Tibial nerve (tissue), 3 donors: ENCODE data around the gene EPHB4.

Experiments used
- POLR2A ChIP-seq, 2 donors: fragments of 450-650 bp; IDR thresholded peaks; one replicate each; pipeline ENCODE4 v1.6.1; 2017; ENCODE audit warnings: antibody characterized with exemption in 2 of 2, mild to moderate bottlenecking in 2 of 2, moderate library complexity in 2 of 2
- TF ChIP-seq, protein P1 (sequence below), 5 experiments: fragments of 200-600 bp in 3 of 5; fragments of 450-650 bp in 2 of 5; sonication (generic) in 3 of 5; IDR thresholded peaks; one replicate each; pipeline ENCODE4 v1.5.1; 2016 to 2019; ENCODE audit warnings: antibody characterized with exemption in 5 of 5, mild to moderate bottlenecking in 3 of 5, moderate library complexity in 2 of 5

DNA sequence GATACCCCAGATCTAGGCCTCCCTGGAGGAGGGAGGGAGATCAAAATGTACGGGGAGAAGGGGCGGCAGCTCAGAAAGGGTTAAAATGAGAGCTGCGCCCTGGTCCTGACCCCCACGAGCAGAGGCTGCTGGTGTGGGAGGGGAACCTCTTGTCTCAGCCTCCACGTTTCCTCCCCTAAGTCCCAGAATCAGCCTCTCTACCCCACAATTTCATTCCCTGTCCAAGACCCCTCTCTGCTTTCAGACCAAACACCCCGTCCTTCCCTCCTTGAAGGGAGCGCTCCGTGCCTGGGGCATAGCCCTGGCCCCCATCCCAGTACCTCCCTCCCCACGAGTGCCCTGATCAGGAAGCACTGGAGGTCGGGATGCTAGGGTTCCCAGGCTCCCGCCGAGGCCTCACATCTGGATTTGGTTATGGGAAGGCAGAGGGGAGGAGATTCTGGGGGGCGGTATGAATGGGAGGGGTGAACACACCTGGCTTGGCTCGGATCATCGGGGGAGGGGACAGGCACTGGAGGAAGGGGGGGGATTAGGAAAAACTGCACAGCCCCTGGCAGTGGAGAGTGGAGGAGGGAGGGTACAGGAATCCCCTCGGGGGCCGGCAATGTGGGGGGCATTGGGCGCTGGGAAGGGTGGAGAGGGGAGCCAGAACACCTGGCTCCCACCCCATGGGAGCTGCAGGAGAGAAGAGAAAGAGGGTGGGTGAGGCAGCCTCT is 2.7 kb downstream of the EPHB4 start:
- TF ChIP-seq, protein P1, sequence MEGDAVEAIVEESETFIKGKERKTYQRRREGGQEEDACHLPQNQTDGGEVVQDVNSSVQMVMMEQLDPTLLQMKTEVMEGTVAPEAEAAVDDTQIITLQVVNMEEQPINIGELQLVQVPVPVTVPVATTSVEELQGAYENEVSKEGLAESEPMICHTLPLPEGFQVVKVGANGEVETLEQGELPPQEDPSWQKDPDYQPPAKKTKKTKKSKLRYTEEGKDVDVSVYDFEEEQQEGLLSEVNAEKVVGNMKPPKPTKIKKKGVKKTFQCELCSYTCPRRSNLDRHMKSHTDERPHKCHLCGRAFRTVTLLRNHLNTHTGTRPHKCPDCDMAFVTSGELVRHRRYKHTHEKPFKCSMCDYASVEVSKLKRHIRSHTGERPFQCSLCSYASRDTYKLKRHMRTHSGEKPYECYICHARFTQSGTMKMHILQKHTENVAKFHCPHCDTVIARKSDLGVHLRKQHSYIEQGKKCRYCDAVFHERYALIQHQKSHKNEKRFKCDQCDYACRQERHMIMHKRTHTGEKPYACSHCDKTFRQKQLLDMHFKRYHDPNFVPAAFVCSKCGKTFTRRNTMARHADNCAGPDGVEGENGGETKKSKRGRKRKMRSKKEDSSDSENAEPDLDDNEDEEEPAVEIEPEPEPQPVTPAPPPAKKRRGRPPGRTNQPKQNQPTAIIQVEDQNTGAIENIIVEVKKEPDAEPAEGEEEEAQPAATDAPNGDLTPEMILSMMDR (IDR thresholded peaks at IDR 0.05): no peak
- no peak for TF ChIP-seq POLR2A (IDR thresholded peaks at IDR 0.05)
